Ovary (tissue), 9 donors: ENCODE results near the gene CSTF1. TPM values are rescaled to one million over a fixed set of nuclear protein-coding genes. Genes with fewer than 3 reads are reported as not detected.

ENCODE experiments used
- DNase-seq, 5 donors: peaks; one replicate each; pipeline ENCODE4 v3.0.0-alpha.2; 2019 to 2020
- H3K27ac ChIP-seq, 2 donors: fragments of 200-600 bp; one replicate each; pipeline versions ENCODE4 v1.5.1 to v1.8.0; 2019 to 2022
- H3K27me3 ChIP-seq: fragments of 200-600 bp; one replicate; pipeline ENCODE4 v1.8.0; 2022
- H3K36me3 ChIP-seq: fragments of 200-600 bp; sonication (generic); one replicate; pipeline ENCODE4 v1.5.1; 2019
- H3K4me1 ChIP-seq: one replicate; pipeline ENCODE4 v1.8.1; 2013; ENCODE audit warnings: mild to moderate bottlenecking, moderate library complexity; ENCODE audit not compliant: insufficient read depth
- H3K4me3 ChIP-seq: fragments of 200-600 bp; sonication (generic); one replicate; pipeline ENCODE4 v1.5.1; 2017
- H3K9me3 ChIP-seq, 2 donors: fragments of 200-600 bp in 1 of 2; sonication (generic) in 1 of 2; one replicate each; pipeline versions ENCODE4 v1.5.1 to v1.8.1; 2013 to 2019; ENCODE audit warnings: mild to moderate bottlenecking in 1 of 2, moderate library complexity in 1 of 2
- EP300 ChIP-seq: sonication (generic); formaldehyde crosslinking; IDR thresholded peaks from one replicate; pipeline ENCODE4 v1.6.1; 2017; ENCODE audit warnings: antibody characterized with exemption
- POLR2A ChIP-seq: fragments of 450-650 bp; IDR thresholded peaks from one replicate; pipeline ENCODE4 v1.6.1; 2017; ENCODE audit warnings: antibody characterized with exemption, mild to moderate bottlenecking, moderate library complexity
- WGBS, 3 donors: extraction: QIAGEN DNeasy Blood & Tissue Kit in 1 of 3; methylation state at CpG; one replicate each; pipeline versions ENCODE4 v1.1.5 to v1.1.7; 2013 to 2017; 5-methylcytosine and 5-hydroxymethylcytosine counted together
- intact Hi-C, 4 donors: fragments of 100-400 bp; cut with DNase I; formaldehyde crosslinking; loops; one replicate each; pipeline versions ENCODE4 v1.11.0 to v1.15.1; 2022 to 2023
- polyA plus RNA-seq, 2 donors: library from polyadenylated mRNA; stranded (reverse); fragments of 200-250 nt in 1 of 2; fragments of 350-450 nt in 1 of 2; fragmentation: Illumina TruSeq in 1 of 2; extraction: RNeasy Lipid Tissue Mini Kit (QIAGEN cat#74804) in 1 of 2; gene quantifications; one replicate each; pipeline ENCODE4 v1.2.3, GENCODE V29; 2013 to 2014
- total RNA-seq, 7 donors: library from RNA; depleted of rRNA in 2 of 7; stranded (reverse); fragments of >200 nt in 2 of 7; fragmentation: NEBNext Ultra II Directional in 3 of 7; extraction: Animal tissue kit (Norgen Biotek cat#: 25700) in 3 of 7; gene quantifications; one replicate each; pipeline versions ENCODE4 v1.1.0 to v1.2.4, GENCODE V29; 2016 to 2023
- TF ChIP-seq, protein P1 (sequence below), 3 donors: fragments of 450-650 bp in 2 of 3; fragments of 200-600 bp in 1 of 3; IDR thresholded peaks; one replicate each; pipeline versions ENCODE4 v1.5.1 to v1.8.0; 2016 to 2022; ENCODE audit warnings: antibody characterized with exemption in 3 of 3, mild to moderate bottlenecking in 1 of 3
- donor health status: DM: no; HTN: no; CAD: no; lungs with moderate emphysema.
- donor health status: DM: no; HTN: no; CAD: no.
- donor health status: Bipolar disorder and iron deficiency.
- donor health status: DM: yes; HTN: yes; CAD: no.
- donor health status: DM: no; HTN: no; CAD: no.
- donor health status: DM: yes; HTN: yes; CAD: no.

Gene CSTF1
- total and polyA plus RNA-seq, 9 donors = 15.5 to 41.5 (median 31.8) TPM

DNA sequence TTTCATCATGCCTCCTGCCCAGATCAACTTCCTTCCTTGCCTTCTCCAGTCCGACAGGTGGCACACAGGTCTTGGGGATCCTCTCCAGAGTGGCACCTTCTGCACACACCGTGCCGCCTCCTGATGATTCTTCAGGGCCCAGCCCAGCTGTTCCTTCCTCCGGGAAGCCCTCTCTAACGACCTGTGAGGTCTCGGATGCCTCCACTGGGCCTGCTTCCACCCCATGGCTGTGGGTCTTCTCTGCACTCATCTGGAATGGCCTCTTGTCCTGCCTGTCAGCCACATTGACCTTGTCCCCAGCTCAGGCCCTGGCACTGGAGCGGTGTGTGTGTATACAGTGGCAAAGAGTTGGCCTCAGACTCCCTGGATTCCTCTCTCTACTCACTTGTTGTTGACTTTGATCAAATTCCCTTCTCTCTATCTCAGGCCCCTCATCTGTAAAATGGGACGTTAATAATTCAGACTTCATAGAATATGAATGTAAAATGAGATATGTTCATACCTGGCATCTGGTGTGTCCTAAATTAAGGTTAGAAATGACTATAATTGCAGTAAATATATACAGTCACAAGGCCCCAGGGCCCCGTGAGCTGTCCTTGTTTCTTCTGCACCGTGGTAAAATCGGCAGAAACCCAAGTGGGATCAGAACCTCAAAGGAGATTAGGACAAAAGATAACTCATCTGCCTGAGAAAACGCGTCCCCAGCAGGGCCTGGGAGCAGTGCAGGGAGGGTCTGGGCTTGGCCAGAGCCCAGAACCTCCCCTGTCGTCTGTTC is 32.1 kb upstream of the CSTF1 start:
- intact Hi-C loops = no loop called here
- TF ChIP-seq EP300 = no peak
- no peak for TF ChIP-seq POLR2A
- TF ChIP-seq, protein P1, sequence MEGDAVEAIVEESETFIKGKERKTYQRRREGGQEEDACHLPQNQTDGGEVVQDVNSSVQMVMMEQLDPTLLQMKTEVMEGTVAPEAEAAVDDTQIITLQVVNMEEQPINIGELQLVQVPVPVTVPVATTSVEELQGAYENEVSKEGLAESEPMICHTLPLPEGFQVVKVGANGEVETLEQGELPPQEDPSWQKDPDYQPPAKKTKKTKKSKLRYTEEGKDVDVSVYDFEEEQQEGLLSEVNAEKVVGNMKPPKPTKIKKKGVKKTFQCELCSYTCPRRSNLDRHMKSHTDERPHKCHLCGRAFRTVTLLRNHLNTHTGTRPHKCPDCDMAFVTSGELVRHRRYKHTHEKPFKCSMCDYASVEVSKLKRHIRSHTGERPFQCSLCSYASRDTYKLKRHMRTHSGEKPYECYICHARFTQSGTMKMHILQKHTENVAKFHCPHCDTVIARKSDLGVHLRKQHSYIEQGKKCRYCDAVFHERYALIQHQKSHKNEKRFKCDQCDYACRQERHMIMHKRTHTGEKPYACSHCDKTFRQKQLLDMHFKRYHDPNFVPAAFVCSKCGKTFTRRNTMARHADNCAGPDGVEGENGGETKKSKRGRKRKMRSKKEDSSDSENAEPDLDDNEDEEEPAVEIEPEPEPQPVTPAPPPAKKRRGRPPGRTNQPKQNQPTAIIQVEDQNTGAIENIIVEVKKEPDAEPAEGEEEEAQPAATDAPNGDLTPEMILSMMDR (IDR thresholded peaks at IDR 0.05) = no peak
- 20 to 35% (median 21%) methylated on average over 14 of the region's 14 CpGs for WGBS, 3 donors
- H3K27me3 ChIP-seq = no peaks in the 10 kb centered on the region
- peak in 1 of 5 donors; percentile 20 for DNase-seq
- H3K4me3 ChIP-seq = peak overlapping the region; percentile 70
- no peaks in the 10 kb centered on the region for H3K36me3 ChIP-seq
- peak overlapping the region; percentile 70 to 92 for H3K27ac ChIP-seq
- H3K9me3 ChIP-seq = no peaks in the 10 kb centered on the region
- peaks cover 23% of the 10 kb centered on the region for H3K4me1 ChIP-seq

DNA sequence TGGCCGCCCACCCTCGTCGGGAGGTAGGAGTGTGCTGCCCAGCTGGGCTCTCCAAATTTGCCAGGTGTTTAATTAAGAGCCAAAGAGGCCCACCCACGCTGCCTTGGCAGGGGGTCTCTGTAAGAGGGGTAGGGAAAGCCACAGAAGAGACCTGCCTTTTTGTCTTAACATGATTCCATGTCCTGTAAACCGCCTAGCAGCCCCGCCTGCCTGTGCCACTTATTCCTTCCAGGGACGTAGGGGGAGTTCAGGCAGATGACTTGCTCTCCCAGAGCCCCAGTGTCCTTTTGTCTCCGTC is 31.6 kb upstream of the CSTF1 start:
- Histone ChIP-seq H3K36me3 (no peaks in the 10 kb centered on the region), H3K27me3 (no peaks in the 10 kb centered on the region), H3K27ac (peak overlapping the region in 1 of 2 donors; percentile 92), H3K4me1 (peaks cover 23% of the 10 kb centered on the region), H3K9me3 (no peaks in the 10 kb centered on the region), H3K4me3 (no peak overlapping the region)
- peak in 2 of 5 donors; percentile 28 to 46 for DNase-seq
- WGBS, 3 donors = 38 to 55% (median 51%) methylated on average over 8 of the region's 8 CpGs
- no peak for TF ChIP-seq EP300
- TF ChIP-seq POLR2A = no peak
- TF ChIP-seq, protein P1 (IDR thresholded peaks at IDR 0.05) = no peak
- intact Hi-C loops = no loop called here

DNA sequence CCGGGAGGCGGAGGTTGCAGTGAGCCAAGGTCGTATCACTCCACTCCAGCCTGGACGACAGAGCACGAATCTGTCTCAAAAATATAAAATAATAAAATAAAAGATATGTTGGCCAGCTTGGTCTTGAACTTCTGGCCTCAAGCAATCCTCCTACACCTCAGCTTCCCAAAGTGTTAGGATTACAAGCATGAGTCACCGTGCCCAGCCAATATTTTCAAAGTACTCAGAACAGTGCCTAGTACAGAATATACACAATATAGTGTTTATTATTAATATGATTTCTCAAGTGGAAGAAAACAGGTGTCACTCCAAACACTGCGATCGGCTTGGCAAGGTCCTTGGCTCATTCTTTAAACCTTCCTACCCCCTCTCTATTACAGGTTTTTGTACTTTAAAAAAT is 30.5 kb upstream of the CSTF1 start:
- H3K4me1 ChIP-seq = peaks cover 23% of the 10 kb centered on the region
- no peak for DNase-seq
- intact Hi-C loops = no loop called here
- no peaks in the 10 kb centered on the region for H3K27me3 ChIP-seq
- H3K36me3 ChIP-seq = no peaks in the 10 kb centered on the region
- no peaks in the 10 kb centered on the region for H3K9me3 ChIP-seq
- WGBS, 3 donors = 10 to 24% (median 20%) methylated on average over 8 of the region's 8 CpGs
- TF ChIP-seq, protein P1 (IDR thresholded peaks at IDR 0.05) = no peak
- TF ChIP-seq POLR2A = no peak
- TF ChIP-seq EP300 = no peak
- no peak overlapping the region for H3K4me3 ChIP-seq
- H3K27ac ChIP-seq = peak overlapping the region in 1 of 2 donors; percentile 92

DNA sequence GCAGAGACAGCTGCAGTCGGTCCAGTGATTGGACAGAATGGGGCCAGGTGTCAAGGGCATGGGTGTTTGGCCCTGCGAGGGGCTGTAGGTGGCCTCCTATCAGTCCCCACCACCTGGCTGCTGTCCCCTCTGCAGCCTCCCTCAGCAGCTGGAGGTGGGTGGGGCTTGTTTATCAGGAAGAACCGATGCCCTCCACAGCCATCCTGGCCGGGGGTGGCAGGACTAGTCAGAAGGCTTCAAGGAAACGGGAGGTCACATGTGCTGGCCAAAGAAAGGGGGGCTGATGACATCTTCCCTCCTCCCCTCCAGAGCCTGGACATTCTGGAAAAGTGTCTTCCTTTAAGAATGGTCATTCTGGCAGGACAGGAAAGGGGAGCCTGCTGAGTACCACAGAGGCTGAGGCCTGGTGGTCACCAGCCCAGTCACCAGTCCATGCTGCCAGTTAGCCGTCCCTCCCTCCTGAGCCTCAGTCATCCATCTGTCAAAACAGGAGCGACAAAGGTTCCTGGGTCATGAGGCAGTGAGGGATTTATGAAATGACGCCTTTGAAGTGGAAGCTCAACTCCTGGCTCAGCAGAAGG is 29.5 kb upstream of the CSTF1 start:
- TF ChIP-seq POLR2A = no peak
- TF ChIP-seq, protein P1 (IDR thresholded peaks at IDR 0.05) = no peak
- no peak for TF ChIP-seq EP300
- Histone ChIP-seq H3K4me1 (peaks cover 23% of the 10 kb centered on the region), H3K27ac (peak overlapping the region in 1 of 2 donors; percentile 92), H3K27me3 (no peaks in the 10 kb centered on the region), H3K4me3 (no peak overlapping the region), H3K36me3 (no peaks in the 10 kb centered on the region), H3K9me3 (no peaks in the 10 kb centered on the region)
- 22 to 30% (median 25%) methylated on average over 8 of the region's 8 CpGs for WGBS, 3 donors
- DNase-seq = peak; percentile 65 to 75 (median 71)
- intact Hi-C loops = no loop called here
